PC-3 (cell line): ENCODE results near the gene ATL2. TPM values are rescaled to one million over a fixed set of nuclear protein-coding genes. Genes with fewer than 3 reads are reported as not detected.

Experiments
- ATAC-seq: fragments of 200-7000 bp; cut with Tn5 transposase; 2 replicates; pipeline ENCODE4 v1.9.1; 2020; ENCODE audit warnings: mild to moderate bottlenecking, moderate library complexity
- BruUV-seq: library from RNA; stranded (reverse); fragments of 400-500 nt; replicated peaks from 2 replicates; lab custom pipeline; 2021; lab: Mats Ljungman, UMichigan
- CTCF ChIA-PET: fragments of 300-600 bp; sonication (Branson Sonifier 250); formaldehyde crosslinking; loops from one replicate; lab custom pipeline; 2022; ENCODE audit warnings: antibody characterized with exemption; lab: Charles Lee
- POLR2A ChIA-PET: fragments of 300-600 bp; sonication (Branson Sonifier 250); formaldehyde crosslinking; loops from one replicate; lab custom pipeline; 2022; ENCODE audit warnings: antibody characterized with exemption; ENCODE audit not compliant: unreplicated experiment; lab: Charles Lee
- DNase-seq: peaks from one replicate; pipeline ENCODE4 v3.0.0-alpha.2; 2015
- H2AFZ ChIP-seq: fragments of 300-600 bp; sonication (generic); 2 replicates; pipeline ENCODE4 v1.6.0; 2016; ENCODE audit warnings: antibody characterized with exemption, low read length
- H3F3A ChIP-seq: fragments of 300-600 bp; sonication (generic); one replicate; pipeline ENCODE4 v1.6.0; 2017; ENCODE audit warnings: antibody characterized with exemption, low read length, control low read depth, mild to moderate bottlenecking; ENCODE audit not compliant: unreplicated experiment
- H3K27ac ChIP-seq: fragments of 300-600 bp; sonication (generic); 2 replicates; pipeline ENCODE4 v1.5.1; 2016; ENCODE audit warnings: mild to moderate bottlenecking, low read length
- H3K27me3 ChIP-seq: fragments of 300-600 bp; sonication (generic); 2 replicates; pipeline ENCODE4 v1.6.1; 2016; ENCODE audit warnings: low read length, mixed read lengths
- H3K36me3 ChIP-seq: fragments of 300-600 bp; sonication (generic); 2 replicates; pipeline ENCODE4 v1.6.1; 2016; ENCODE audit warnings: low read depth, mixed run types, low read length, mixed read lengths
- H3K4me1 ChIP-seq: fragments of 300-600 bp; sonication (generic); 2 replicates; pipeline ENCODE4 v1.5.1; 2016; ENCODE audit warnings: low read length; ENCODE audit not compliant: insufficient read depth
- H3K4me2 ChIP-seq: fragments of 300-600 bp; sonication (generic); 2 replicates; pipeline ENCODE4 v1.6.0; 2016; ENCODE audit warnings: low read length
- H3K4me3 ChIP-seq: fragments of 300-600 bp; sonication (generic); 2 replicates; pipeline ENCODE4 v1.5.1; 2016; ENCODE audit warnings: mild to moderate bottlenecking, low read length, mixed read lengths
- H3K79me2 ChIP-seq: fragments of 300-600 bp; sonication (generic); 2 replicates; pipeline ENCODE4 v1.6.1; 2017; ENCODE audit warnings: low read length, mixed read lengths
- H3K9ac ChIP-seq: fragments of 300-600 bp; sonication (generic); 2 replicates; pipeline ENCODE4 v1.6.0; 2016; ENCODE audit warnings: mild to moderate bottlenecking, low read length
- H3K9me2 ChIP-seq: fragments of 300-600 bp; sonication (generic); replicated peaks from 2 replicates; pipeline ENCODE4 v1.6.1; 2016; ENCODE audit warnings: mixed run types, low read length, mixed read lengths
- H3K9me3 ChIP-seq: fragments of 300-600 bp; sonication (generic); 2 replicates; pipeline ENCODE4 v1.6.1; 2016; ENCODE audit warnings: low read length, mixed read lengths
- H4K20me1 ChIP-seq: fragments of 300-600 bp; sonication (generic); 2 replicates; pipeline ENCODE4 v1.6.1; 2016; ENCODE audit warnings: low read length, mixed read lengths
- CTCF ChIP-seq: fragments of 300-600 bp; sonication (generic); conservative IDR thresholded peaks from 2 replicates; pipeline ENCODE4 v1.5.1; 2017; ENCODE audit warnings: antibody characterized with exemption, low read depth, mild to moderate bottlenecking, low read length
- EZH2 ChIP-seq: fragments of 300-600 bp; sonication (generic); IDR thresholded peaks from one replicate; pipeline ENCODE4 v1.6.1; 2017; ENCODE audit warnings: antibody characterized with exemption, mild to moderate bottlenecking, low read length; ENCODE audit not compliant: unreplicated experiment
- EZH2phosphoT487 ChIP-seq: fragments of 300-600 bp; sonication (generic); IDR thresholded peaks from 2 replicates; pipeline ENCODE4 v1.6.1; 2018; ENCODE audit warnings: mild to moderate bottlenecking, antibody characterized with exemption, low read length, borderline replicate concordance
- intact Hi-C: fragments of 100-400 bp; cut with micrococcal nuclease; formaldehyde crosslinking; loops from 2 replicates; pipeline ENCODE4 v1.9.0; 2023
- total RNA-seq: library from RNA; depleted of rRNA; stranded (reverse); fragments of >200 nt; gene quantifications from 2 replicates; pipeline ENCODE4 v1.2.3, GENCODE V29; 2014

Gene ATL2
- total RNA-seq, 1 experiment from 2014 or later, result 89.4 TPM

GRCh38 chr2:38381381-38382143, 4.5 kb upstream of the ATL2 start:
- Histone ChIP-seq H3K4me2 (no peak overlapping the region), H4K20me1 (no peaks in the 10 kb centered on the region), H3F3A (no peaks in the 10 kb centered on the region), H3K9me2 (no peaks in the 10 kb centered on the region), H3K27me3 (no peaks in the 10 kb centered on the region), H3K9me3 (no peaks in the 10 kb centered on the region), H2AFZ (no peak overlapping the region), H3K27ac (no peak overlapping the region), H3K36me3 (no peaks in the 10 kb centered on the region), H3K4me1 (peaks cover 19% of the 10 kb centered on the region), H3K4me3 (no peak overlapping the region), H3K9ac (no peak overlapping the region), H3K79me2 (peaks cover under 1% of the 10 kb centered on the region)
- DNase-seq (no peak), ATAC-seq (no peak)
- ChIA-PET POLR2A (no interaction called here), CTCF (no interaction called here)
- BruUV-seq, result no TSS peak
- intact Hi-C loops, result no loop called here
- no peak for TF ChIP-seq CTCF
- no peak for TF ChIP-seq EZH2phosphoT487
- TF ChIP-seq EZH2, result no peak

- no peak for DNase-seq
- ChIA-PET CTCF (no interaction called here), POLR2A (no interaction called here)
These were observed 3.5 kb upstream of the ATL2 start for GRCh38 chr2:38380397-38381130.

More at GRCh38 chr2:38380397-38381130, 3.5 kb upstream of the ATL2 start:
- BruUV-seq, result no TSS peak
- intact Hi-C loops, result no loop called here
- Histone ChIP-seq H3K79me2 (peaks cover 10% of the 10 kb centered on the region), H3K4me2 (no peak overlapping the region), H3K9ac (no peak overlapping the region), H2AFZ (no peak overlapping the region), H3K9me2 (no peaks in the 10 kb centered on the region), H3K9me3 (no peaks in the 10 kb centered on the region), H3K36me3 (no peaks in the 10 kb centered on the region), H3K4me3 (no peak overlapping the region), H3F3A (no peaks in the 10 kb centered on the region), H3K4me1 (peaks cover 19% of the 10 kb centered on the region), H3K27ac (no peak overlapping the region), H4K20me1 (peaks cover 9% of the 10 kb centered on the region), H3K27me3 (no peaks in the 10 kb centered on the region)
- TF ChIP-seq EZH2phosphoT487, result no peak
- no peak for TF ChIP-seq CTCF
- TF ChIP-seq EZH2, result no peak
- no peak for ATAC-seq
